Measurements from ENCODE around the gene NEUROD2. TPM values are rescaled to one million over a fixed set of nuclear protein-coding genes. Genes with fewer than 3 reads are reported as not detected.
A peak's percentile ranks its signal among the peaks of the same experiment; 100 is the strongest.

NEUROD2 gene
- total RNA-seq, 6 experiments from 2014 or later, result not detected

DNA sequence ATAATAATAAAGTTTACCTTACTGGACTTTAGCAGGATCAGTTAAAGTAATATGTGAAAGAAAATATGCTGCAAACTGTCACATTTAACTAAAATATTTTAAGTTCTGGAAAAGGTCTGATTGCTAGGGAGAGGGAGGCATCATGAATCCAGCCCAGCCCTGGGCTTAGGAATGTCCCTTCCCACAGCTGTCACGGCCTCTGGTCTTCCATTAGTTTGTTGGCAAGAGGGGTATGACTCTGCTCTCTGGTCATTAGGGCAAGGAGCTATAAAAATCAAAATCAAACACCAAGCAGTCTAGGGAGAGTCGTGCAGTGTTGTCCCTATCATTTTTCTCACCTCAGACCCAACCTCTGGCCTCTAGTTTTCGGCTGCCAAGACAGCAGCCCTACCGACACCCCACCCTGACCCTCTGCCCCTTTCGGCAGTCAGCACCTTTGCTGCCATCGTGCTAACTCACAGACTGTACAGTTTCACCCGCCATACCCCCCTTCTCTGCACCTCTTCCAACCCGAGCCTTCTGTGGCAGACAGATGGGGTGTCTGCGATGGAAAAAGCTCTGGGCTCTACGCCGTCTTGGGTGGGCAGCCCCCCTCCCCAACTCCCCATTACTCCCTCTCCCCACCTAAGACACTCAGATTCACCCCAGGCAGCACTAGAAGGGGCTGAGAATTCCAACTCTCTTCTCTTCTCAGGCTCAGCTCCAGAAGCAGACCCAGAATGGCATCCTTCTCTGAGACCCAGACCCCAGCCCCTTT, 41.4 kb downstream of the NEUROD2 start:
- Mint-ChIP-seq H3K36me3 (ENCODE audit: low read depth) (peaks cover 21% of the 10 kb centered on the region), H3K27ac (no peak overlapping the region), H3K4me3 (no peak overlapping the region), H3K9me3 (peaks cover 4% of the 10 kb centered on the region), H3K27me3 (ENCODE audit: insufficient read depth) (peaks cover 1% of the 10 kb centered on the region; the same call in 1 of the 2 replicates), H3K4me1 (ENCODE audit: low read depth) (peaks cover 12% of the 10 kb centered on the region)
- DNase-seq, result no peak
- TF ChIP-seq, protein P1, sequence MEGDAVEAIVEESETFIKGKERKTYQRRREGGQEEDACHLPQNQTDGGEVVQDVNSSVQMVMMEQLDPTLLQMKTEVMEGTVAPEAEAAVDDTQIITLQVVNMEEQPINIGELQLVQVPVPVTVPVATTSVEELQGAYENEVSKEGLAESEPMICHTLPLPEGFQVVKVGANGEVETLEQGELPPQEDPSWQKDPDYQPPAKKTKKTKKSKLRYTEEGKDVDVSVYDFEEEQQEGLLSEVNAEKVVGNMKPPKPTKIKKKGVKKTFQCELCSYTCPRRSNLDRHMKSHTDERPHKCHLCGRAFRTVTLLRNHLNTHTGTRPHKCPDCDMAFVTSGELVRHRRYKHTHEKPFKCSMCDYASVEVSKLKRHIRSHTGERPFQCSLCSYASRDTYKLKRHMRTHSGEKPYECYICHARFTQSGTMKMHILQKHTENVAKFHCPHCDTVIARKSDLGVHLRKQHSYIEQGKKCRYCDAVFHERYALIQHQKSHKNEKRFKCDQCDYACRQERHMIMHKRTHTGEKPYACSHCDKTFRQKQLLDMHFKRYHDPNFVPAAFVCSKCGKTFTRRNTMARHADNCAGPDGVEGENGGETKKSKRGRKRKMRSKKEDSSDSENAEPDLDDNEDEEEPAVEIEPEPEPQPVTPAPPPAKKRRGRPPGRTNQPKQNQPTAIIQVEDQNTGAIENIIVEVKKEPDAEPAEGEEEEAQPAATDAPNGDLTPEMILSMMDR (IDR thresholded peaks at IDR 0.05), result no peak

DNA sequence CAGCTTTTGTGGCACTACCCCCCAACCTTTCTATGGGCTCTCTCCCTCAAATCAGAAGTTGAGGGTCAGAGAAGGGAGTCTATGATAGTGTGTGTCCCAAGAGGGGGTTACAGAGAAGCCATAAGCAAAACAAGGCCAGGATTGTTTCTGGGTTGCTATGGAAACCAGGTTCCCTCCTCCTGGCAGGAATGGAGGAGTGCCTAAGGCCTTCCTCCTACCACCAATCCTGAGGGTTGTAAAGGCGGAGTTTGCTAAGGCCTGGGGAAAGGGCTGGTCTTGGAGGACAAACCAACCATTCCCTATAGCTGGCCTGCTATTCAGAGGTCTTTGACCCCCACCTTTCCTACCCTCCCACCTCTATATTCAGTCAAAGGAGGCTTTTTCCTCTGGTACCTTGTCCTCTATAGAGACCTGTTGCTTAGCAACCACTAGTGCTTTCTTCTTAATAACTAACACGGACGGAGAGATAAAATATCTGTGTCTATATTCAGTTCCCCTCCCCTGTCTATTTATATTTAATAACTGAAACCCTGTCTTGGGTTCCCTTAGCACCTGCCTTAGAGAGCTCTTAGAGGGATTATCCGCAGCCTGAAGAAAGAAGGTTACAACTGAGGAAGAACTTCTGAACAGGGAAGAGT, 43.4 kb downstream of the NEUROD2 start:
- 0 out of 2 replicates have a peak, but pooled peaks cover 10% of the 10 kb centered on the region for H3K36me3 Mint-ChIP-seq (ENCODE audit: low read depth)
- H3K9me3 Mint-ChIP-seq, result no peaks in the 10 kb centered on the region
- peak overlapping the region; percentile 12; the same call in 1 of the 2 replicates for H3K27ac Mint-ChIP-seq
- peaks cover 12% of the 10 kb centered on the region for H3K4me1 Mint-ChIP-seq (ENCODE audit: low read depth)
- no peaks in the 10 kb centered on the region for H3K27me3 Mint-ChIP-seq (ENCODE audit: insufficient read depth)
- no peak overlapping the region for H3K4me3 Mint-ChIP-seq
- TF ChIP-seq, protein P1 (IDR thresholded peaks at IDR 0.05), result no peak
- no peak for DNase-seq

DNA sequence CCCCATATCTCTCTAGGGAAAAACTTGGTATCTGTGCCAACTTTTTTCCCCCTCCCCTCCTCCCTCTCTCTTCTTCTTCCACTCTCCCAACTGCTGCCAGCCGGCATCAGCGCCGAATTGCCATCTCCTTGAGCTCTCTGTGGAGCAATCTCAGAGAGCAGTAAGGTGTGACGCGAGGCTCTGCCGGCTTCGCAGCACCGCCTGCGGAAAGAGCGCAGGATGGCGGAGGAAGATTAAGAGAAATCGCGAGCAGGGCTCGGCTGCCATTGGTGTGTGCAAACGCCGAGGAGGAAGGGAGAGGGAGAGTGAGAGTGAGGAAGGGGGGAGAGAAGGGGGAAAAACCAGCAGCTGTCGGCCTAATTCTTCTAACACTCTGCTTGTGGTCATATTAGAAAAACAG, 44.2 kb downstream of the NEUROD2 start:
- H3K27me3 Mint-ChIP-seq (ENCODE audit: insufficient read depth), result no peaks in the 10 kb centered on the region
- TF ChIP-seq, protein P1 (IDR thresholded peaks at IDR 0.05), result no peak
- DNase-seq, result no peak
- H3K9me3 Mint-ChIP-seq, result no peaks in the 10 kb centered on the region
- H3K27ac Mint-ChIP-seq, result no peak overlapping the region; the same call in 1 of the 2 replicates
- H3K36me3 Mint-ChIP-seq (ENCODE audit: low read depth), result 0 out of 2 replicates have a peak, but pooled peaks cover 10% of the 10 kb centered on the region
- peaks cover 12% of the 10 kb centered on the region for H3K4me1 Mint-ChIP-seq (ENCODE audit: low read depth)
- no peak overlapping the region for H3K4me3 Mint-ChIP-seq

DNA sequence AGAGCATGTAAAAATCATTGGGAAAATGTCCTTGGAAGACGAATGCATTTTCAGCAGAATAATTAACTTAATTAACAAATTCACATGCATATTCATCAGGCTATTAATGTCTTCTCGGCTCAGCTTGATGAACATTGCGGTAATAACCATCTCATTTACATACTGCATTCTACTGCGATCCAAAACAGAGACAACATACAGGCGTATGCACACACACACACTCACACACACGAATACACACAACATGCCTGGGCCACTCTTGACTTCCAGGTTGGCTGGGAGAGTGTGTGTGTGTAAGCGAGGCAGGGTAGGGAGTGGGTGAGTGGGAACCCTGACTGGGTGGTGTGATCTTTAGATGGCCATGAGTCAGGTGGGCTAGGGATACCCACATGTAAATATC, 44.7 kb downstream of the NEUROD2 start:
- no peak overlapping the region for H3K27ac Mint-ChIP-seq
- H3K27me3 Mint-ChIP-seq (ENCODE audit: insufficient read depth), result no peaks in the 10 kb centered on the region
- 0 out of 2 replicates have a peak, but pooled peaks cover 5% of the 10 kb centered on the region for H3K36me3 Mint-ChIP-seq (ENCODE audit: low read depth)
- DNase-seq, result no peak
- TF ChIP-seq, protein P1 (IDR thresholded peaks at IDR 0.05), result no peak
- no peaks in the 10 kb centered on the region for H3K9me3 Mint-ChIP-seq
- no peak overlapping the region for H3K4me3 Mint-ChIP-seq
- peaks cover 12% of the 10 kb centered on the region for H3K4me1 Mint-ChIP-seq (ENCODE audit: low read depth)

DNA sequence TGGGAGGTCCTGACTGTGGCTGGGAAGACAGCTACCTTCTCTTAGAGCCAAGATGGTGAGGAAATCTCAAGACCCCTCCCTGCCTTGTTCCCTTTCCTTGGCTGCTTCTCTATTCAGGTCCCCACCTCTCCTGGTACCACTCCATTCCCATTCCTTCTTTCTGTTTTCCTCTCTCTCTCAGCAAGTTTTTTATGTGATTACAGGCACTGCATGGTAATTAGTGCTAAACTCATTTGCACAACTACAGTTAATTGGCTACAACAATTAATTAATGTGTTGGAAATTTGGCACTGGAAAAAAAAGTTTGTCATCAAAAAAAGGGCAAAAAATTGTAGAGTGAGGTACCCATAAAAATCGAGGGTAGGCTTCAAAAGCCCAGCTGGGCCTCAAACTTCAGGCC, 45.3 kb downstream of the NEUROD2 start:
- peaks cover 12% of the 10 kb centered on the region for H3K4me1 Mint-ChIP-seq (ENCODE audit: low read depth)
- TF ChIP-seq, protein P1 (IDR thresholded peaks at IDR 0.05), result no peak
- H3K4me3 Mint-ChIP-seq, result no peak overlapping the region
- H3K27me3 Mint-ChIP-seq (ENCODE audit: insufficient read depth), result no peaks in the 10 kb centered on the region
- no peak for DNase-seq
- H3K27ac Mint-ChIP-seq, result no peak overlapping the region
- H3K36me3 Mint-ChIP-seq (ENCODE audit: low read depth), result 0 out of 2 replicates have a peak, but pooled peaks cover 5% of the 10 kb centered on the region
- H3K9me3 Mint-ChIP-seq, result no peaks in the 10 kb centered on the region
